AG09319 (cell line): ENCODE measurements around the gene INHBA.

Experiments used
- DNase-seq: peaks from one replicate; pipeline ENCODE4 v3.0.0-alpha.2; 2010; ENCODE audit warnings: low read depth; ENCODE audit errors: extremely low read depth
- TF ChIP-seq, protein P1 (sequence below): IDR thresholded peaks from 2 replicates; pipeline ENCODE4 v1.5.1; 2011; ENCODE audit warnings: low read depth, mild to moderate bottlenecking, inconsistent platforms, low read length, moderate library complexity

INHBA gene

DNA sequence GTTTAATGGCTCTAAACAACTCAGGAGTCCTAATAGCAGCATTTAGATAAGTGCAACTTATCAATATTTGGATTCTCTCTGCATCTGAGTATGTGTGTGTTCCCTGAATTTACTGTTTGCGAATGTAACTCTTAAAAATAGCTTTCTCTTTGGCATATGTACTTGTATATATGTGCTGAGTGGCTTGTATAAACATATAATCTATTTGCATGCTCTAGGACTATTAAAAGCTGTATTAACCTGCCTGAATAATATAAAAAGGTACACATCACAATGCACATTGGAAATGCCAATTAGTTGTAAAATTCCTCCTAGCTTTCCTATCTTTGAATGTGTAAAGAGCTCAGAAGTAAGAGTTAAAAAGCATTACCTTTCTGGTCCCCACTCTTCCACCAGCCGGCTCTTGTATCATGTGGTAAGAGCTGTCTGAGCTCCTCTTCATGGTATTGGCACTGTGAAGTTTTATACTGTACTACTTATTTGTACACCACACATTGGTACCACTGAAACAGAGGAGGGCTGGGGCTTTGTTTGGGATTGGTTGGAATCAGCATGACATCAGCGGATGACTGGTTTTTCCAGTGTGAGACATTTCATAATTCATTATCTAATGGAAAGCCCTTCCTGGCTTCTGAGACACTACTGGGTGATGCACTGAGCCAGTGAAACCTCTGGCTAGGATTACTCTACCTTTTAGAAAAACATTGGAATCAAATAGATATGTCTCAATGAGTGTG, at the start of gene INHBA:
Gene INHBA, minus strand, starts transcription at position 456 of the 737 bp plus-strand sequence. CDS start 2,716 bp downstream, outside the sequence.
- no peak for DNase-seq
- TF ChIP-seq, protein P1, sequence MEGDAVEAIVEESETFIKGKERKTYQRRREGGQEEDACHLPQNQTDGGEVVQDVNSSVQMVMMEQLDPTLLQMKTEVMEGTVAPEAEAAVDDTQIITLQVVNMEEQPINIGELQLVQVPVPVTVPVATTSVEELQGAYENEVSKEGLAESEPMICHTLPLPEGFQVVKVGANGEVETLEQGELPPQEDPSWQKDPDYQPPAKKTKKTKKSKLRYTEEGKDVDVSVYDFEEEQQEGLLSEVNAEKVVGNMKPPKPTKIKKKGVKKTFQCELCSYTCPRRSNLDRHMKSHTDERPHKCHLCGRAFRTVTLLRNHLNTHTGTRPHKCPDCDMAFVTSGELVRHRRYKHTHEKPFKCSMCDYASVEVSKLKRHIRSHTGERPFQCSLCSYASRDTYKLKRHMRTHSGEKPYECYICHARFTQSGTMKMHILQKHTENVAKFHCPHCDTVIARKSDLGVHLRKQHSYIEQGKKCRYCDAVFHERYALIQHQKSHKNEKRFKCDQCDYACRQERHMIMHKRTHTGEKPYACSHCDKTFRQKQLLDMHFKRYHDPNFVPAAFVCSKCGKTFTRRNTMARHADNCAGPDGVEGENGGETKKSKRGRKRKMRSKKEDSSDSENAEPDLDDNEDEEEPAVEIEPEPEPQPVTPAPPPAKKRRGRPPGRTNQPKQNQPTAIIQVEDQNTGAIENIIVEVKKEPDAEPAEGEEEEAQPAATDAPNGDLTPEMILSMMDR = no peak

DNA sequence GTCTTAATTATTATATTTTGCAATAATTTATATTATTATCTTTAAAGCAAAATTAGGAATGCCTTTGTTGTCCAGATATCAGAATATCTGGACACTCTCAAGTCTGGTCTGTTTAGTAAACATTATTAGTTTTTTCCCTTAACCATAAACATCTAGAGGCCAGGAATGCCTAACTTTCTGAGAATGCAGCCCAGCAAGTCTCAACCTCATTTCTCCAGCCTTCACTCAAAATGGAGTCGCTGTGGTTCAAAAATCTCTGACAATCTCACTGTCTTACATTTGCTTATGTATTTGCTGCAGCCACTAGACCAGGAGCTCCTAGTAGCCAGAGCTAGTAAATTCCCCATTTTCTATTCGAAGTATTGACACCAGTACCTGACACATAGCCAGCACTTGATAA, 49.7 kb upstream of the INHBA start:
- TF ChIP-seq, protein P1 = no peak
- DNase-seq = no peak

DNA sequence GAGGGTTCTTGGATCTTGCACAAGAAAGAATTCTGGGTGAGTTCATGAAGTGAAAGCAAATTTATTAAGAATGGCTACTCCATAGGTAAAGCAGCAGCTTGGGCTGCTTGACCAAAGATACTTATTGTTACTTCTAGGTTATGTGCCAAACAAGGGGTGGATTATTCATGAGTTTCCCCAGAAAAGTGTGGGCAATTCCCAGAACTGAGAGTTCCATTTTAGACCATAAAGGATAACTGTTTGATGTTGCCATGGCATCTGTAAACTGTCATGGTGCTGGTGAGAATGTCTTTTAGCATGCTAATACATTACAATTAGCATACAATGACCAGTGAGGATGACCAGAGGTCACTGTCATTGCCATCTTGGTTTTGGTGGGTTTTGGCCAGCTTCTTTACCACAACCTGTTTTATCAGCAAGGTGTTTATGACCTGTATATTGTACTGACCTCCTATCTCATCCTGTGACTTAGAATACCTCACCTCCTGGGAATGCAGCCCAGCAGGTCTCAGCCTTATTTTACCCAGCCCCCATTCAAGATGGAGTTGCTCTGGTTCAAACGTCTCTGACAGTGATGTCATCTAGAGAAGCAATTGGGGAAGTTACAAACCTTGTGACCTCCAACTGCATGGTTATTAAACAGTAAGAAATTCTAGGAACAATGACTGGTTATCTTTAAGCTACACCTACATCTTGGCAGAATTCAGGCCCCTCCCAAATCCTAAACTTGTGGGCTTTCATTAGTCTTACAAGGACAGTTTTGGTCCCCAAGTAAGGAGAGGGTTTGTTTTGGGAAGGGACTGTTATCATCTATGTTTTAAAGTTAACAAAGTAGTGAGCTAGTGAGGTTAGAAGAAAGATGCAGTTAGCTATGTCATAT, 48.0 kb upstream of the INHBA start:
- DNase-seq = no peak
- TF ChIP-seq, protein P1 = no peak

DNA sequence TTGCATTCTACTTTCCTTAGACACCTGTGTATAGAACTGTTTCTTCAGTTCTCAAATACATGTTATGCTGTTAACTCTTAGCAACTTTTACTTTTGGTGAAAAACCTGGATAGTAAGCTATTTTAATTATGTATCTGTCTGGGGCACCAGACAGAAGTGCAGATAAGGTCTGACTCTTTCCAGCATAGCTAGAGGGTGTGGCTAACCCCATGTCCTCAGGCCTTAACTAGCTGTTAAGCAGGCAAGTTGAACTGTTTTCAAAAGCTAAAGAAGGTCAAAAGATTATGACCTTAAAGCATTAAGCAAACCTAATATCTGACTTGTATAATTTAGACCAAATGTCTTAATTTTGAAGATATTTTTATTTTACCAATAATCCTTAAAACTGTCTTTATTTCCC, 45.1 kb upstream of the INHBA start:
- no peak for DNase-seq
- TF ChIP-seq, protein P1 = no peak

DNA sequence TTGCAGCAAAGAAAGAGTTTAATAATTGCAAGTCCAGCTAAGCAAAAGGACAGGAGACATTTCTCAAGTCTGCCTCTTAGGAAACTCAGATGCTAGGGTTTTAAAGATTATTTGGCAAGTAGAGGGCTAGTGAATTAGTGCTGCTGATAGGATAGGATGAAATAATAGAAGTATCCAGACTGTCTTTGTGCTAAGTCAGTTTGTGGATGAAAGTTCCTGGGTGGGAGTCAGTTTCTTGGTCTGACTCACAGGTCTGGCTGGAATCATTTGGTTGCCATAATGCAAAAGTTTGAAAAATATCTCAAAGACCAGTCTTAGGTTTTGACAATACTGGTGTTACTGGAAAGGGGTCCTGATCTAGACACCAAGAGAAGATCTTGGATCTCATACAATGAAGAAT, 42.6 kb upstream of the INHBA start:
- DNase-seq = no peak
- TF ChIP-seq, protein P1 = no peak

DNA sequence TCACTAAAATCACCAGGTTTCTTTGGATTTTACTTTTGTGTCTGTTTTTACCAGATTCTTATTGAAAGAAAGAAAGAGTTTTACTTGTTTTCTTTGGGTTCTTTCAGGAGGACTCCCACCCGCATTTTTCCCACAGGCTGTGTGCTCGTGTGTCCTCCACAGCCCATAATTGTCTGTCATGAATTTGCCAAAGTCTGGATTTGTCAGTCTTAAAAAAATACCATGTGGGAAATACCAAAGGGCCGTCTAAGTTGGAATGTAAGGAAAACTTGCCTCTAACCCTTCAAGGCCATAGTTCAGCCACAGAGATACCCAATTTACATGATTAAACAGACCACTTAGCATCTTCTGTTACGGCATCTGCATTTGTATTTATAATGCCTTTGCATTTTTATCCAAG, 41.3 kb upstream of the INHBA start:
- TF ChIP-seq, protein P1 = no peak
- DNase-seq = no peak
